HG03354 (cell line): ENCODE results near the gene TPRN.

Source experiments
- ATAC-seq: cut with Tn5 transposase; IDR thresholded peaks from one replicate; pipeline ENCODE4 v1.9.1; 2021; ENCODE audit warnings: mild to moderate bottlenecking; ENCODE audit not compliant: unreplicated experiment, poor library complexity, severe bottlenecking

Gene TPRN

DNA sequence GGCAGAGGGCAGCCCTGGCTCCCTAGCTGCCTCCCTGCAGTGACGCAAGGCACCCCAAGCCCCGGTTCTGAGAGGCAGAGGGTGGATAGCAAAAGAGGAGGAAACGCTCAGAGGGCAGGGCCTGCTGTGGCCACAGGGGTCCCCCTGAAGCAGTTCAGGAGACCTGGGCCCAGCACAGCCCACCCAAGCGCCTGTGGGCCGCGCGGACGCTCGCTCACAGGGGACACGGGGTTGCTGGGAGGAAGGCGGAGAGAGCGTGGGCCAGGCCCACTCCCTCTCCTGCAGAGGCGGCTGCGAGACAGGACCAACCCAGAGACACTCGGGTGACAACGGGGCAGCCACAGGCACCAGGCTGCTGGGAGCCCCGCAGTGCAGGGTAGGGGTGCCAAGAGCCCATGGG lies 20.8 kb downstream of the TPRN start:
- no peak for ATAC-seq

DNA sequence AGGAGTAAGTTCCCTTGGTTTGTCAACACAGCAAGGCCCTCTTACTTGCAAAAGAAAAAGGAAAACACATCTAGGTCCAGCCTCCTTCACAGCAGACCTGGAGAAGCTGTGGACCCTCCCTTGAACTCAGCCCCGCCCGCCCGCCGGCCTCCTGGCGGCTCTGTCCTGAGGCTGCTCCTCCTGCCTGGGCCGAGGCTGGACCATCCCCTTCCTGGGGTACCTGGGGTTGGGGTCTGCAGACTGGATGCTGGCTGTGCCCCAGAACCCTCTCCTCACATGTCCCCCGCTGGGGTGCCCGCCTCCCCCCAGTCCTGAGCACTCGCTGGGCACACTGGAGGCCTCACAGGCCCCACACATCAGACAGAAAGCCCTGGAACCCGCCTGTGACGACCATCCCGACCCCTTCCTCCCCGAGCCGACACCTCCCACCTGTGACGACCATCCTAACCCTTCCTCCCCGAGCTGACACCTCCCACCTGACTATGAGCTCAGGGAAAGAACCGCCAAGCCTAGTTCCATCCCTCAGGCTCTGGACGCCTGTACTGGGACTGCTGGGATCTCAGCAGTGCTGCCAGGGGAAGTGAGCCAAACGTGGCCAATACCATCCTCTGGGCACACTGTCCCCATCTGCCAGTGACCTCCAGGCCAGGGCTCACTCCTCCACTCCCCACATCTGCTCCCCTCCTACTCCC lies 21.5 kb downstream of the TPRN start:
- ATAC-seq = no peak

DNA sequence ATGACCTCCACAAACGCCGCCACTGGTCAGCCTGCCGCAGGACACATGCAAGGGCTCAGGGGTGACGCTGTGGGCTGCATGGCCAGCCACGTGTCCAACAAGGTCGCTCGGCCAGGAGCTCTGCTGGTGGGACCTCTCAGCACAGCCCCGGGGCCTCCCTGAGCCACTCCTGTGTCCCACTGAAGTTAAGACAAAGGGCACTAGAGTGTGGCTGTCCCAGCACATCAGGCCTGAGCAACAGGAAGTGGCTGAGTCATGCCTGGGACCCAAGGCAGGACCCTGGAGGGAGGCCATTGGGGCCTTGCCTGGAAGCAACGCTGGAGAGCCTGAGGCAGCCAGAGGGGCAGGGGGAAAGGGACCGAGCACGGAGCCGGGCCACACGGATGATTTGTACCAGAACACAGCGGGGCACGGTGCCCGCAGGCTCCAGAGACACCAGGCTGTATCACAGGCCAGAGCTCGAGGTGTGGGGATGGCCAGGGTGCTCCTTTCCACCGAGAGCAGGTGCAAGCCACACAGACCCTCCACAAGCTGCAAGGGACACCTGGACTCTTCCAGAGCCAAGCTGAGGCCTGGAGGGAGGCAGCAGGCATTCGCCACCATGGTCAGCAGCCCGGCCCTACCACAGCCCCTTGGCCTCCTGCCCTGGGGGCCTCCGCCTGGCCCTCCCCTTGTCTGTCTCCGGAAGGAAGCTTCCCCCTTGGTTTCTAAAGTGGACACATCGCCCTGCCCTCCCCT lies 22.2 kb downstream of the TPRN start:
- no peak for ATAC-seq

GRCh38 chr9:137176302-137177182 lies 24.0 kb downstream of the TPRN start:
- ATAC-seq = no peak

DNA sequence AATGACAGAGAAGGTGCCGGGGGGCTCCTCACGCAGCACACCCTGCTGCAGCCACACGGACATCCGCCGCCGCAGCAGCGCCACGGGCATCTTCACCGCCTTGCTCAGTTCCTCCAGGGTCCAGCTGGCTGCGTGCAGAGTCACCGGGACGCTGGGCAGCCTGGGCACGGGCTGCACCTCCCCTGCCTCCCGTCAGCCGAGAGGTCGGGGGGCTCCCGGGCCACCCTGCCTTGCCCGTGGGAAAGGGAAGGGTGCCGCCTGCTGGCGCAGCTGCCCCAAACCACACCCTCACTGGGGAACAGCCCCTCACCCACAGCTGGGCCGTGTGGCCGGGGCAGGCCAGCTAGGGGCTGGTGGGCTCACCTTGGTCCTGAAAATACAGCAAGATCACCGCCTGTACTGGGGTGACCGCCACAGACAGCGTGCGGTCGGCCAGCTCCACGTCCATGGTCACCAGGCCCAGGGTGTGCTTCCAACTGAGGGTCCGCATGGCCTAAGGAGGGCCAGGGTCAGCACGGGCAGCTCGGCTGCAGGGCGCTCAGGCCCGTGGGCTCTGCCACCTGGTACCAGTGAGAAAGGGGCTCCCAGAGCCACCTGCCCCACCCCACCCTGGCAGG lies 25.1 kb downstream of the TPRN start:
- no peak for ATAC-seq

GRCh38 chr9:137174722-137175293 lies 25.7 kb downstream of the TPRN start:
- no peak for ATAC-seq

- ATAC-seq = no peak
Observed at GRCh38 chr9:137173796-137174664, 26.5 kb downstream of the TPRN start.

GRCh38 chr9:137172901-137173795 lies 27.4 kb downstream of the TPRN start:
- ATAC-seq = no peak

- no peak for ATAC-seq
Observed at GRCh38 chr9:137171149-137171900, 29.2 kb downstream of the TPRN start.

GRCh38 chr9:137170486-137171148 lies 29.9 kb downstream of the TPRN start:
- ATAC-seq = no peak

- ATAC-seq = no peak
Observed at GRCh38 chr9:137169896-137170358, 30.6 kb downstream of the TPRN start, which contains the start of gene LRRC26. Gene LRRC26, minus strand, starts transcription at chr9:137170051. Its CDS starts 108 bp downstream, at chr9:137169943.

DNA sequence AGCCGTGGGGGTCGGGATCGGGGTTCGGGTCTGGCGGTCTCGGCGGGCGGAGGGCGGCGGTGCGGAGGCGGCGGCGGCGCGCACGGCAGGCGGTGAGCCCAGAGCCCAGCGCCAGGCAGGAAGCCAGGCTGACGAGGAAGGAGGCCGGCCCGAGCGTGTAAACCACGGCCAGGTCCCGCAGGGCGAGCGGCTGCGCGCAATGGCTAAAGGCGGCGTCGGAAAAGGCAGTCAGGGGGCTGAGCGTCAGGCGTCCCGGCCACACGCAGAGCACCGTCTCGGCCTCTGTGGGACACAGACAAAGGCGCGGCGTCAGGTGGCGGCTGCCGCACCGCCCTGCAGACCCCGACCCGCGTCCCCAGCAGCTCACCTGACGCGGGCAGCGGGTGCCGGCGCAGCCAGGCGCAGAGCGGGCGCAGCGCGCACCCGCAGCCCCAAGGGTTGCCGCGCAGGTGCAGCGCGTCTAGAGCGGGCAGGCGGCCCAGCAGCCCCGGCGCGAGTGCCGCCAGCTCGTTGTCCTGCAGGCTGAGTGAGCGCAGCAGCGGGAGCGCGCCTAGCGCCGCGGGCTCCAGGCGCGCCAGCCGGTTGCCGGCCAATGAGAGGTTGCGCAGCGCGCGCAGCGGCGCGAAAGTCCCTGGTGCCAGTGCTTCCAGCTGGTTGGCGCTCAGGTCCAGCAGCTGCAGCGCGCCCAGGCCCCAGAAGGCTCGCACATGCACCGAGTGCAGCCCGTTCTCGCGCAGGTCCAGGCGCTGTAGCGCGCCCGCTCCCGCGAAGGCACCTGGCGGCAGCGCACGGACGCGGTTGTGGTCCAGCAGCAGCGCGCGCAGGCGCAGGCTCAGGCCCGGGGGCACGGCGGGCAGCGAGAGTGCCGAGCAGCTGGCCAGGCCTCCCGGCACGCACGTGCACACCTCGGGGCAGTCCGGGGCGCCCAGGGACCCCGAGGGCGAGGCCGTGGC lies 31.4 kb downstream of the TPRN start:
- no peak for ATAC-seq

DNA sequence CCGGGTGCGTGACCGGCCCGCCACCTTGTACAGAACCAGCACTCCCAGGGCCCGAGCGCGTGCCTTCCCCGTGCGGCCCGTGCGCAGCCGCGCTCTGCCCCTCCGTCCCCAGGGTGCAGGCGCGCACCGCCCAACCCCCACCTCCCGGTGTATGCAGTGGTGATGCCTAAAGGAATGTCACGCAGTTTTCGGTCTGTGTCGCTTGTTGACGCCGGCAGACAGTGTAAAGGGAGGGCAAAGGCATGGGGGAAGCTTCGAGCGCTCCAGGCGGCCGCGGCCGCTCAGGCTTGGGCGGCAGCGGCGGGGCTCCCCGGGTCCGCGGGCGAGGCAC lies 32.0 kb downstream of the TPRN start:
- no peak for ATAC-seq

DNA sequence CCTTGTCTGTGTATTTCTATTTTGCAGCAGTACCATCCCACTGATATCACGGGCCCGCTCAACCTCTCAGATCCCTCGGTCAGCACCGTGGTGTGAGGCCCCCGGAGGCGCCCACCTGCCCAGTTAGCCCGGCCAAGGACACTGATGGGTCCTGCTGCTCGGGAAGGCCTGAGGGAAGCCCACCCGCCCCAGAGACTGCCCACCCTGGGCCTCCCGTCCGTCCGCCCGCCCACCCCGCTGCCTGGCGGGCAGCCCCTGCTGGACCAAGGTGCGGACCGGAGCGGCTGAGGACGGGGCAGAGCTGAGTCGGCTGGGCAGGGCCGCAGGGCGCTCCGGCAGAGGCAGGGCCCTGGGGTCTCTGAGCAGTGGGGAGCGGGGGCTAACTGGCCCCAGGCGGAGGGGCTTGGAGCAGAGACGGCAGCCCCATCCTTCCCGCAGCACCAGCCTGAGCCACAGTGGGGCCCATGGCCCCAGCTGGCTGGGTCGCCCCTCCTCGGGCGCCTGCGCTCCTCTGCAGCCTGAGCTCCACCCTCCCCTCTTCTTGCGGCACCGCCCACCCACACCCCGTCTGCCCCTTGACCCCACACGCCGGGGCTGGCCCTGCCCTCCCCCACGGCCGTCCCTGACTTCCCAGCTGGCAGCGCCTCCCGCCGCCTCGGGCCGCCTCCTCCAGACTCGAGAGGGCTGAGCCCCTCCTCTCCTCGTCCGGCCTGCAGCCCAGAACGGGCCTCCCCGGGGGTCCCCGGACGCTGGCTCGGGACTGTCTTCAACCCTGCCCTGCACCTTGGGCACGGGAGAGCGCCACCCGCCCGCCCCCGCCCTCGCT lies 32.6 kb downstream of the TPRN start:
- no peak for ATAC-seq

DNA sequence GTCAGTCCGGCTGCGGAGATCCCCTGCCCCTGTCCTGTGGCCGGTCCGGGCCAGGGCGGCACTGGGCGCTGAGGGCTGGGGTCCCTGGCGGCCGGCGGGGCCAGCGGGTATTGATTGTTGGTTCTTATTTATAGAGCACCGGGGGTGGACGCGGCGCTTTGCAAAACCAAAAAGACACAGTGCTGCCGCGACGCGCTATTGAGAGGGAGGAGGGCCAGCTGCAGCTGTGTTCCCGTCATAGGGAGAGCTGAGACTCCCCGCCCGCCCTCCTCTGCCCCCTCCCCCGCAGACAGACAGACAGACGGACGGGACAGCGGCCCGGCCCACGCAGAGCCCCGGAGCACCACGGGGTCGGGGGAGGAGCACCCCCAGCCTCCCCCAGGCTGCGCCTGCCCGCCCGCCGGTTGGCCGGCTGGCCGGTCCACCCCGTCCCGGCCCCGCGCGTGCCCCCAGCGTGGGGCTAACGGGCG lies 33.2 kb downstream of the TPRN start:
- ATAC-seq = no peak
